SH-SY5Y (cell line): ENCODE data around the gene CKS1B.

Source experiments
- GATA2 ChIP-seq: IDR thresholded peaks from 2 replicates; pipeline ENCODE4 v1.6.1; 2011; ENCODE audit warnings: mild to moderate bottlenecking, low read depth, low read length
- GATA3 ChIP-seq: IDR thresholded peaks from 2 replicates; pipeline ENCODE4 v1.6.1; 2011; ENCODE audit warnings: low read depth, mild to moderate bottlenecking, low read length, moderate library complexity

GRCh38 chr1:155022927-155023236, 48.4 kb downstream of the CKS1B start:
- no peak for TF ChIP-seq GATA2
- no peak for TF ChIP-seq GATA3
